Mucosa of gallbladder (tissue), 1 donor: Measurements from ENCODE around the gene GRPEL2. TPM values are rescaled to one million over a fixed set of nuclear protein-coding genes. Genes with fewer than 3 reads are reported as not detected.
"Not testable (repeated sequence)": the region's sequence is repeated elsewhere in the genome, so short reads cannot be mapped to it uniquely, and the experiment has no call there.

Source experiments
- DNase-seq: peaks from one replicate; pipeline ENCODE4 v3.0.0-alpha.2; 2020; ENCODE audit warnings: low spot score
- total RNA-seq: library from RNA; stranded (reverse); gene quantifications from one replicate; pipeline ENCODE4 v1.2.1, GENCODE V29; 2021
- donor health status: DM: no; HTN: no; CAD: no.

The GRPEL2 gene
- total RNA-seq, 1 donor from 2014 or later = 15.9 TPM

- DNase-seq = not testable (repeated sequence)
Measured at GRCh38 chr5:149398747-149399266, 53.5 kb downstream of the GRPEL2 start.

DNA sequence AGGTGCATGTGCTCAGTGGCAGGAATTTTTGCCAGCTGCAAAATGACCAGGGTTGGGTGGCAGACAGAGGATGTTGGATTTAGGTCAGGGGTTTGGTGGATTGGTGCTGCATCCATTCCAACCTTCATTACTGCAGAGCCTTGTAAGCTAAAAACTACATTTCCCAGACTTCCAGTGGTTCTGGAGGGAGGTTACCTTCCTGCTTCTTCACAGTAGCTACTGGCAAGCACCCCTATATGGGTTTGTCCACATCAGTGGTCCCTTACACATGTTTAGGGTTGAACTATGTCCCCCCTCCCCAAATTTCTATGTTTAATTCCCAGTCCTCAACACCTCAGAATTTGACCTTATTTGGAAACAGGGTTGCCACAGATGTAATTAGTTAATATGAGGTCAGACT lies 54.5 kb downstream of the GRPEL2 start:
- DNase-seq = no peak

DNA sequence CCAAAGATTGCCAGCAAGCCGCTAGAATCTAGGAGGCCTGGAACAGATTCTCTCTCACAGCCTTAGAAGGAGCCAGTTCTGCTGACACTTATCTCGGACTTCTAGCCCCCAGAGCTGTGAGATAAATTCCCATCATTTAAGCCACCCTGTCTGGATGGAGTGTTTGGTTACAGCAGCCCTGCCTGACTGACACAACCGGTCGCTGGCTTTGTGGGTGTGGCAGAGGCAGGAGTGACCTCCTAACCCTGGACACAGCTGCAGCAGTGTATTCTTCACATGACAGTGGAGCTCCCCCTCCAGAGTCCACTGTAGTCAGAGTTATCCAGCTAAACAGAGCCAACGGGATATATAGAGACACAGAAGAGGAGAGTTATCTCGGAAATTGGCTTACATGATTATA lies 55.0 kb downstream of the GRPEL2 start:
- DNase-seq = no peak

GRCh38 chr5:149401051-149401450 lies 55.8 kb downstream of the GRPEL2 start:
- no peak for DNase-seq

GRCh38 chr5:149402291-149402690 lies 57.0 kb downstream of the GRPEL2 start:
- no peak for DNase-seq

Other genes starting within 250 kb of the GRPEL2 start
- 15.1 TPM for gene ABLIM3, start 204.0 kb upstream of the GRPEL2 start, total RNA-seq
- 8.7 TPM for gene AFAP1L1, start 73.6 kb upstream of the GRPEL2 start, total RNA-seq
- 17.3 TPM for gene PCYOX1L, start 12.5 kb downstream of the GRPEL2 start, total RNA-seq
- 0.52 TPM for gene IL17B, start 33.8 kb downstream of the GRPEL2 start, total RNA-seq
- gene CSNK1A1, start 205.9 kb downstream of the GRPEL2 start, total RNA-seq = 253 TPM
- 32.8 TPM for gene ARHGEF37, start 236.0 kb downstream of the GRPEL2 start, total RNA-seq